Spleen (tissue), 11 donors: ENCODE data around the gene IQSEC3. TPM values are rescaled to one million over a fixed set of nuclear protein-coding genes. Genes with fewer than 3 reads are reported as not detected.

Source experiments
- DNase-seq: peaks from one replicate; pipeline ENCODE4 v3.0.0-alpha.2; 2020
- H3K27ac ChIP-seq, 8 donors: fragments of 200-600 bp; sonication (generic) in 7 of 8; 1 replicate in 4 of 8; 2 replicates in 4 of 8; pipeline versions ENCODE4 v1.5.0 to v1.8.0; 2016 to 2021; ENCODE audit warnings: inconsistent platforms in 4 of 8, mild to moderate bottlenecking in 4 of 8, moderate library complexity in 1 of 8
- H3K27me3 ChIP-seq, 7 donors: fragments of 200-600 bp; sonication (generic) in 6 of 7; replicated peaks in 1 of 7; 1 replicate in 4 of 7; 2 replicates in 3 of 7; pipeline versions ENCODE4 v1.5.0 to v1.8.0; 2016 to 2021; ENCODE audit warnings: inconsistent platforms in 3 of 7, mild to moderate bottlenecking in 1 of 7
- H3K36me3 ChIP-seq, 6 donors: fragments of 200-600 bp; sonication (generic) in 5 of 6; 1 replicate in 4 of 6; 2 replicates in 2 of 6; pipeline versions ENCODE4 v1.5.0 to v1.8.0; 2016 to 2021; ENCODE audit warnings: inconsistent platforms in 2 of 6
- H3K4me1 ChIP-seq, 6 donors: fragments of 200-600 bp; sonication (generic) in 5 of 6; 1 replicate in 3 of 6; 2 replicates in 3 of 6; pipeline versions ENCODE4 v1.5.0 to v1.8.0; 2016 to 2021; ENCODE audit warnings: inconsistent platforms in 3 of 6
- H3K4me3 ChIP-seq, 8 donors: fragments of 200-600 bp; sonication (generic) in 7 of 8; 1 replicate in 4 of 8; 2 replicates in 4 of 8; pipeline versions ENCODE4 v1.5.0 to v1.8.0; 2016 to 2021; ENCODE audit warnings: inconsistent platforms in 4 of 8, mild to moderate bottlenecking in 4 of 8, moderate library complexity in 2 of 8
- H3K9me3 ChIP-seq, 8 donors: fragments of 200-600 bp; sonication (generic) in 7 of 8; 1 replicate in 4 of 8; 2 replicates in 4 of 8; pipeline versions ENCODE4 v1.5.0 to v1.8.0; 2016 to 2021; ENCODE audit warnings: inconsistent platforms in 4 of 8
- CTCF ChIP-seq, 11 experiments: fragments of 200-600 bp in 7 of 11; fragments of 450-650 bp in 4 of 11; sonication (generic) in 4 of 11; IDR thresholded peaks in 8 of 11; conservative IDR thresholded peaks in 3 of 11; 1 replicate in 7 of 11; 2 replicates in 4 of 11; pipeline versions ENCODE4 v1.4.0 to v1.8.0; 2016 to 2021; ENCODE audit warnings: antibody characterized with exemption in 11 of 11, inconsistent platforms in 4 of 11, mild to moderate bottlenecking in 1 of 11
- POLR2A ChIP-seq, 3 donors: fragments of 450-650 bp; IDR thresholded peaks; one replicate each; pipeline ENCODE4 v1.5.1; 2017; ENCODE audit warnings: antibody characterized with exemption in 3 of 3, mild to moderate bottlenecking in 1 of 3
- POLR2AphosphoS5 ChIP-seq, 3 donors: sonication (generic); formaldehyde crosslinking; IDR thresholded peaks; one replicate each; pipeline ENCODE4 v1.5.1; 2017; ENCODE audit warnings: antibody characterized with exemption in 3 of 3
- WGBS, 5 donors: extraction: QIAGEN DNeasy Blood & Tissue Kit in 3 of 5; methylation state at CpG; one replicate each; pipeline versions ENCODE4 v1.1.5 to v1.1.7; 2013 to 2018; 5-methylcytosine and 5-hydroxymethylcytosine counted together
- intact Hi-C: fragments of 100-400 bp; cut with DNase I; formaldehyde crosslinking; loops from one replicate; pipeline ENCODE4 v1.15.0; 2023; ENCODE audit warnings: low total_unique reads
- polyA plus RNA-seq, 3 donors: library from polyadenylated mRNA; stranded (reverse); fragments of 200-250 nt; gene quantifications; one replicate each; pipeline ENCODE4 v1.2.1, GENCODE V29; 2013
- total RNA-seq, 7 donors: library from RNA; depleted of rRNA in 3 of 7; stranded (reverse); fragments of >200 nt in 3 of 7; fragmentation: NEBNext Ultra II Directional in 4 of 7; extraction: Animal tissue kit (Norgen Biotek cat#: 25700) in 4 of 7; gene quantifications; one replicate each; pipeline versions ENCODE4 v1.1.0 to v1.2.1, GENCODE V29; 2016 to 2021
- donor health status: healthy with polysubstance abuse.
- donor health status: DM: no; HTN: no; CAD: no; lungs with moderate emphysema.
- donor health status: DM: no; HTN: no; CAD: no.
- donor health status: Bipolar disorder and iron deficiency.
- donor health status: healthy.
- donor health status: DM: no; HTN: no; CAD: no.
- donor health status: DM: yes; HTN: yes; CAD: no.

The IQSEC3 gene
- total and polyA plus RNA-seq, 10 donors, result 0.20 to 1.6 (median 0.52) TPM; not detected in 1

GRCh38 chr12:193261-193660, 126.7 kb downstream of the IQSEC3 start:
- no peak overlapping the region for H3K27ac ChIP-seq
- no peak overlapping the region for H3K4me3 ChIP-seq
- peaks cover 0 to 13% (median 10%) of the 10 kb centered on the region in 6 donors for H3K4me1 ChIP-seq
- no peak for TF ChIP-seq CTCF (IDR thresholded peaks at IDR 0.05 in 8 of 11, conservative IDR thresholded peaks at IDR 0.05 in 3 of 11)
- H3K36me3 ChIP-seq, result no peaks in the 10 kb centered on the region
- intact Hi-C loops, result no loop called here
- 60 to 82% (median 73%) methylated on average over 9 to 10 of the region's 10 CpGs for WGBS, 5 donors
- peaks cover 0 to 83% (median 15%) of the 10 kb centered on the region in 7 donors for H3K27me3 ChIP-seq
- DNase-seq, result peak; percentile 34
- H3K9me3 ChIP-seq, result no peaks in the 10 kb centered on the region

- peaks cover 0 to 5% (median 3%) of the 10 kb centered on the region in 6 donors for H3K4me1 ChIP-seq
Measured at GRCh38 chr12:194276-194675, 127.7 kb downstream of the IQSEC3 start.

GRCh38 chr12:195156-195555, 128.6 kb downstream of the IQSEC3 start:
- intact Hi-C loops, result no loop called here
- Histone ChIP-seq H3K4me3 (no peak overlapping the region), H3K36me3 (no peaks in the 10 kb centered on the region), H3K27ac (no peak overlapping the region), H3K4me1 (no peaks in the 10 kb centered on the region), H3K9me3 (no peaks in the 10 kb centered on the region), H3K27me3 (peaks cover 0 to 74% (median under 1%) of the 10 kb centered on the region in 7 donors)
- WGBS, 5 donors, result 73 to 90% (median 76%) methylated on average over 5 of the region's 5 CpGs
- DNase-seq, result peak; percentile 63
- TF ChIP-seq POLR2AphosphoS5 (IDR thresholded peaks at IDR 0.05), result no peak
- TF ChIP-seq POLR2A (IDR thresholded peaks at IDR 0.05), result no peak
- TF ChIP-seq CTCF (IDR thresholded peaks at IDR 0.05 in 8 of 11, conservative IDR thresholded peaks at IDR 0.05 in 3 of 11), result no peak

More at GRCh38 chr12:194276-194675, 127.7 kb downstream of the IQSEC3 start:
- Histone ChIP-seq H3K27me3 (peaks cover 0 to 81% (median 9%) of the 10 kb centered on the region in 7 donors), H3K27ac (no peak overlapping the region), H3K4me3 (no peak overlapping the region), H3K9me3 (no peaks in the 10 kb centered on the region), H3K36me3 (no peaks in the 10 kb centered on the region)
- peak; percentile 38 for DNase-seq
- intact Hi-C loops, result no loop called here
- TF ChIP-seq POLR2A (IDR thresholded peaks at IDR 0.05), result no peak
- TF ChIP-seq POLR2AphosphoS5 (IDR thresholded peaks at IDR 0.05), result no peak
- no peak for TF ChIP-seq CTCF (IDR thresholded peaks at IDR 0.05 in 8 of 11, conservative IDR thresholded peaks at IDR 0.05 in 3 of 11)
- WGBS, 5 donors, result 80 to 89% (median 88%) methylated on average over 7 of the region's 7 CpGs

- peak; percentile 50 for DNase-seq
- Histone ChIP-seq H3K9me3 (no peaks in the 10 kb centered on the region), H3K27ac (no peak overlapping the region), H3K36me3 (no peaks in the 10 kb centered on the region), H3K4me3 (no peak overlapping the region), H3K27me3 (peaks cover 0 to 74% (median 0%) of the 10 kb centered on the region in 7 donors), H3K4me1 (no peaks in the 10 kb centered on the region)
- intact Hi-C loops, result no loop called here
- WGBS, 5 donors, result 78 to 94% (median 90%) methylated on average over 5 to 15 of the region's 15 CpGs
- TF ChIP-seq POLR2A (IDR thresholded peaks at IDR 0.05), result no peak
- no peak for TF ChIP-seq POLR2AphosphoS5 (IDR thresholded peaks at IDR 0.05)
- TF ChIP-seq CTCF (IDR thresholded peaks at IDR 0.05 in 8 of 11, conservative IDR thresholded peaks at IDR 0.05 in 3 of 11), result no peak
Measured at GRCh38 chr12:195951-196350, 129.4 kb downstream of the IQSEC3 start.
